Trophoblast cell (in vitro differentiated cells and primary cell): ENCODE data around the gene BOC.

Experiments used
- DNase-seq, 2 donors: peaks; one replicate each; pipeline ENCODE4 v3.0.0-alpha.2; 2016
- H2AFZ ChIP-seq: 2 replicates; pipeline ENCODE4 v1.6.1; 2013; ENCODE audit warnings: low read length, moderate library complexity, mild to moderate bottlenecking; ENCODE audit not compliant: insufficient read depth, poor library complexity
- H2AK5ac ChIP-seq: 2 replicates; pipeline ENCODE4 v1.6.1; 2013; ENCODE audit warnings: mild to moderate bottlenecking, low read length
- H2BK120ac ChIP-seq: 2 replicates; pipeline ENCODE4 v1.6.1; 2013; ENCODE audit warnings: low read length, mild to moderate bottlenecking, moderate library complexity; ENCODE audit not compliant: insufficient read depth, poor library complexity
- H2BK12ac ChIP-seq: 2 replicates; pipeline ENCODE4 v1.6.1; 2013; ENCODE audit warnings: mild to moderate bottlenecking, low read length, moderate library complexity
- H2BK5ac ChIP-seq: 2 replicates; pipeline ENCODE4 v1.6.1; 2013; ENCODE audit warnings: low read length, low read depth, moderate library complexity, mild to moderate bottlenecking; ENCODE audit not compliant: poor library complexity
- H3K14ac ChIP-seq: 2 replicates; pipeline ENCODE4 v1.6.1; 2013; ENCODE audit warnings: mild to moderate bottlenecking, low read length
- H3K18ac ChIP-seq: 2 replicates; pipeline ENCODE4 v1.6.1; 2013; ENCODE audit warnings: mild to moderate bottlenecking, low read length
- H3K23ac ChIP-seq: 2 replicates; pipeline ENCODE4 v1.6.1; 2013; ENCODE audit warnings: low read length
- H3K27ac ChIP-seq: 2 replicates; pipeline ENCODE4 v1.5.1; 2013; ENCODE audit warnings: low read depth, mild to moderate bottlenecking, inconsistent platforms, low read length, moderate library complexity
- H3K27me3 ChIP-seq: 2 replicates; pipeline ENCODE4 v1.6.1; 2013; ENCODE audit warnings: inconsistent platforms, mild to moderate bottlenecking, low read length, moderate library complexity; ENCODE audit not compliant: insufficient read depth
- H3K36me3 ChIP-seq, 2 experiments: 1 replicate in 1 of 2; 2 replicates in 1 of 2; pipeline ENCODE4 v1.6.1; 2013; ENCODE audit warnings: low read length in 2 of 2, mild to moderate bottlenecking in 2 of 2, moderate library complexity in 1 of 2; ENCODE audit not compliant: insufficient read depth in 2 of 2, control insufficient read depth in 1 of 2
- H3K4ac ChIP-seq: 2 replicates; pipeline ENCODE4 v1.6.1; 2013; ENCODE audit warnings: low read depth, mild to moderate bottlenecking, low read length, moderate library complexity
- H3K4me1 ChIP-seq, 2 experiments: 1 replicate in 1 of 2; 2 replicates in 1 of 2; pipeline ENCODE4 v1.6.1; 2013; ENCODE audit warnings: low read length in 2 of 2, mild to moderate bottlenecking in 2 of 2, moderate library complexity in 1 of 2; ENCODE audit not compliant: insufficient read depth in 2 of 2, control insufficient read depth in 1 of 2
- H3K4me2 ChIP-seq: 2 replicates; pipeline ENCODE4 v1.6.1; 2013; ENCODE audit warnings: inconsistent platforms, mild to moderate bottlenecking, low read length, moderate library complexity
- H3K4me3 ChIP-seq: 2 replicates; pipeline ENCODE4 v1.5.1; 2013; ENCODE audit warnings: mild to moderate bottlenecking, low read depth, low read length, inconsistent platforms
- H3K79me1 ChIP-seq: one replicate; pipeline ENCODE4 v1.6.1; 2013; ENCODE audit warnings: low read length
- H3K79me2 ChIP-seq: 2 replicates; pipeline ENCODE4 v1.6.1; 2013; ENCODE audit warnings: low read length, mild to moderate bottlenecking; ENCODE audit not compliant: control insufficient read depth, insufficient read depth, poor library complexity
- H3K9ac ChIP-seq: 2 replicates; pipeline ENCODE4 v1.6.1; 2013; ENCODE audit warnings: mild to moderate bottlenecking, low read length
- H3K9me3 ChIP-seq: 2 replicates; pipeline ENCODE4 v1.6.1; 2013; ENCODE audit warnings: low read depth, mild to moderate bottlenecking, control low read depth, inconsistent platforms, low read length; ENCODE audit not compliant: insufficient read depth
- H4K12ac ChIP-seq: 2 replicates; pipeline ENCODE4 v1.6.1; 2013; ENCODE audit warnings: low read depth, mild to moderate bottlenecking, low read length, moderate library complexity
- H4K8ac ChIP-seq: 2 replicates; pipeline ENCODE4 v1.6.1; 2013; ENCODE audit warnings: low read depth, mild to moderate bottlenecking, low read length, moderate library complexity
- H4K91ac ChIP-seq: one replicate; pipeline ENCODE4 v1.6.1; 2013; ENCODE audit warnings: low read depth, mild to moderate bottlenecking, low read length, moderate library complexity
- whole genome bisulfite sequencing: extraction: QIAGEN DNeasy Blood & Tissue Kit; methylation state at CpG from one replicate; pipeline ENCODE4 v1.1.7; 2013; ENCODE audit warnings: missing lambda C conversion rate; ENCODE audit not compliant: insufficient read length, insufficient coverage; ENCODE audit errors: extremely low coverage; 5-methylcytosine and 5-hydroxymethylcytosine counted together

BOC gene

DNA sequence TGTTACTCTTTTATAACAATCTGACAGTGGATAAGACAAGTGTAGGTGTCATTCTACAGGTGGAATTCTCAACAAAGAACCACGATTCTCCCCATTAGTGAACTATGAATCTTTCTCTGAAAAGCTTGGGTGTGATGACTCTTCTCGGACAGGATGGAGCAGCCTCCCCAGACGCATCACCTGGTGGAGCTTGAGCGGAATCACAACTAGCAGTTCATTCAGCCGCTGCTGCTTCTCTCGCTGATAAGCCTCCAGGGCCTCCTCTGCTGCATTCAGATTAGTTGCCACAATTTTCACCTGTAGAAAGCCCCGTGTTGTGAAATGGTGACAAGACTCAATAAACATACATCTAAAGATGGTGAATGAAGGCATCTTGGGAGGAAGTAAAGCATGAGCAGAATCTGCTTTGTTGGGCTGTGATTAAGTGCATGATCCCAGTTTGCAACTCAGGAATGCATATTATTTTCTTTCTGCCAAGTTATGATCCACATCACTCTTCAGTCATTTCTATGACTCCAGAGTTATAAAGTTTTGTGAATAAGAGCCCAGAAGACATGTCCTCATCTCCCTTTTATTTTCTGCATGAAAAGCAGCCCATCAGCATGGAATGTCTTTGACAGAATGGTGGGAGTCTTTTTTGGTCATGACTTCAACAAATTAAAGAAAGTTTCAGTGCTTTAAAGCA, 93.6 kb downstream of the BOC start:
- Histone ChIP-seq H4K12ac (no peak overlapping the region), H3K79me1 (no peaks in the 10 kb centered on the region), H2AFZ (no peak overlapping the region), H3K4me3 (no peak overlapping the region), H4K91ac (no peak overlapping the region), H3K4me1 (no peaks in the 10 kb centered on the region), H3K18ac (no peak overlapping the region), H3K9ac (no peak overlapping the region), H3K79me2 (no peaks in the 10 kb centered on the region), H2BK12ac (no peak overlapping the region), H3K27me3 (no peaks in the 10 kb centered on the region), H3K23ac (no peak overlapping the region), H3K4ac (no peak overlapping the region), H3K4me2 (no peak overlapping the region), H2BK120ac (no peak overlapping the region), H2AK5ac (no peak overlapping the region), H3K36me3 (no peaks in the 10 kb centered on the region), H3K14ac (no peak overlapping the region), H4K8ac (no peak overlapping the region), H3K27ac (no peak overlapping the region), H3K9me3 (no peaks in the 10 kb centered on the region), H2BK5ac (no peak overlapping the region)
- DNase-seq: no peak
- WGBS: no CpG with 5 or more reads among the region's 7 CpGs

- Histone ChIP-seq H4K8ac (no peak overlapping the region), H3K9me3 (no peaks in the 10 kb centered on the region), H3K27ac (no peak overlapping the region), H3K4ac (no peak overlapping the region), H3K23ac (no peak overlapping the region), H4K12ac (no peak overlapping the region), H3K9ac (no peak overlapping the region), H3K4me1 (no peaks in the 10 kb centered on the region), H2BK12ac (no peak overlapping the region), H3K79me2 (no peaks in the 10 kb centered on the region), H3K18ac (no peak overlapping the region), H3K79me1 (no peaks in the 10 kb centered on the region), H3K4me2 (no peak overlapping the region), H3K27me3 (no peaks in the 10 kb centered on the region), H3K14ac (no peak overlapping the region), H2AFZ (no peak overlapping the region), H4K91ac (no peak overlapping the region), H2BK120ac (no peak overlapping the region), H3K36me3 (peaks cover 0 to 3% of the 10 kb centered on the region in 2 experiments), H2AK5ac (no peak overlapping the region), H2BK5ac (no peak overlapping the region), H3K4me3 (no peak overlapping the region)
- no peak for DNase-seq
- WGBS: no CpG with 5 or more reads among the region's 1 CpG
These were observed 99.6 kb downstream of the BOC start for GRCh38 chr3:113310960-113311359.

DNA sequence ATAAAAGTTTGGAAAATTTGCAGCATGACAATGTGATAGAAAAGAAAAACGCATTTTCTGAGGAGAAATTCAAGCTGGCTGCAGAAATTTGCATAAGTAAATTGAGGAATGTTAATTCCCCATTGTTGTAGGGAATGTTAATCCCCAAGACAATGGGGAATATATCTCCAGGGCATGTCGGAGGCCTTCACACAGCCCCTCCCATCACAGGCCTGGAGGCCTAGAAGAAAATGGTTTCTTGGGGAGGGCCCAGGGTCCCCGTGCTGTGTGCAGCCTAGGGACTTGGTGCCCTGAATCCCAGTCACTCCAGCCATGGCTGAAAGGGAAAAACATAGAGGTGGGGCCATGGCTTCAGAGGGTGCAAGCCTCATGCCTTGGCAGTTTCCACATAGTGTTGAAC, 101.1 kb downstream of the BOC start:
- Histone ChIP-seq H3K18ac (no peak overlapping the region), H3K14ac (no peak overlapping the region), H3K9ac (no peak overlapping the region), H4K8ac (no peak overlapping the region), H3K4ac (no peak overlapping the region), H3K36me3 (peaks cover 0 to 3% of the 10 kb centered on the region in 2 experiments), H2BK12ac (no peak overlapping the region), H3K23ac (no peak overlapping the region), H3K27me3 (no peaks in the 10 kb centered on the region), H3K4me3 (no peak overlapping the region), H3K79me2 (no peaks in the 10 kb centered on the region), H2BK5ac (no peak overlapping the region), H3K9me3 (no peaks in the 10 kb centered on the region), H3K79me1 (no peaks in the 10 kb centered on the region), H2BK120ac (no peak overlapping the region), H3K27ac (no peak overlapping the region), H3K4me1 (no peaks in the 10 kb centered on the region), H3K4me2 (no peak overlapping the region), H2AK5ac (no peak overlapping the region), H4K12ac (no peak overlapping the region), H4K91ac (no peak overlapping the region), H2AFZ (no peak overlapping the region)
- no peak for DNase-seq
- no CpG with 5 or more reads among the region's 3 CpGs for WGBS

DNA sequence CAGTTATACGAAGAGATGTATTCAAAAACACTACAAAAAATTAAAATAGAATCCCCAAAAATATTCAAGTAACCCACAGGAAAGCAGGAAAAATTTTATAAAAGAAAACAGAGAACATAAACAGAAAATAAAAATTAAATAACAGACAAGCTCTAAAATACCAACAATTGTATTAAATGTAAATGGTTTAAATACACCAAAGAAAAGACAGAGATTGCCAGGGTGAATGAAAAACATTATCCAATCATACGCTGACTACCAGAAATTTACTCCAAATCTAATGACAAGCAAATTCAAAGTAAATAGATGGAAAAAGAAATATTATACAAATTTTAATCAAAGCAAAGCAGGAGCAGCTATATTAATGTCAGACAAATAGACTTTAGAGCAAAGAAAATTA, 103.6 kb downstream of the BOC start:
- H3K4ac ChIP-seq: no peak overlapping the region

More for the DNA sequence above, 103.6 kb downstream of the BOC start:
- Histone ChIP-seq H4K8ac (no peak overlapping the region), H4K12ac (no peak overlapping the region), H2AK5ac (no peak overlapping the region), H3K9ac (no peak overlapping the region), H2BK120ac (no peak overlapping the region), H3K4me1 (no peaks in the 10 kb centered on the region), H3K9me3 (no peaks in the 10 kb centered on the region), H2BK12ac (no peak overlapping the region), H3K36me3 (peaks cover 0 to 3% of the 10 kb centered on the region in 2 experiments), H3K79me1 (no peaks in the 10 kb centered on the region), H4K91ac (no peak overlapping the region), H3K4me2 (no peak overlapping the region), H3K18ac (no peak overlapping the region), H3K23ac (no peak overlapping the region), H2AFZ (no peak overlapping the region), H3K27me3 (no peaks in the 10 kb centered on the region), H2BK5ac (no peak overlapping the region), H3K79me2 (no peaks in the 10 kb centered on the region), H3K4me3 (no peak overlapping the region), H3K27ac (no peak overlapping the region), H3K14ac (no peak overlapping the region)
- no peak for DNase-seq
- WGBS: no CpG with 5 or more reads among the region's 2 CpGs
